Heart left ventricle (tissue), 16 donors: ENCODE data around the gene VWA8. TPM values are rescaled to one million over a fixed set of nuclear protein-coding genes. Genes with fewer than 3 reads are reported as not detected.

Experiments used
- ATAC-seq, 4 donors: fragments of 200-7000 bp; cut with Tn5 transposase; one replicate each; pipeline ENCODE4 v1.9.1; 2020 to 2022; ENCODE audit warnings: moderate library complexity in 4 of 4, mild to moderate bottlenecking in 3 of 4, moderate number of reproducible peaks in 1 of 4
- DNase-seq, 5 donors: peaks; one replicate each; pipeline ENCODE4 v3.0.0-alpha.2; 2020
- H3K27ac ChIP-seq, 12 donors: fragments of 200-600 bp; sonication (generic) in 4 of 12; one replicate each; pipeline versions ENCODE4 v1.5.0 to v1.8.0; 2016 to 2022; ENCODE audit warnings: mild to moderate bottlenecking in 2 of 12
- H3K27me3 ChIP-seq, 9 donors: fragments of 200-600 bp; sonication (generic) in 2 of 9; one replicate each; pipeline versions ENCODE4 v1.5.1 to v1.8.0; 2016 to 2022; ENCODE audit warnings: mild to moderate bottlenecking in 3 of 9
- H3K36me3 ChIP-seq, 9 donors: fragments of 200-600 bp; sonication (generic) in 2 of 9; one replicate each; pipeline versions ENCODE4 v1.5.0 to v1.8.0; 2018 to 2022; ENCODE audit warnings: mild to moderate bottlenecking in 2 of 9
- H3K4me1 ChIP-seq, 12 donors: fragments of 200-600 bp; sonication (generic) in 4 of 12; one replicate each; pipeline versions ENCODE4 v1.5.0 to v1.8.0; 2016 to 2022; ENCODE audit warnings: mild to moderate bottlenecking in 3 of 12
- H3K4me3 ChIP-seq, 12 donors: fragments of 200-600 bp; sonication (generic) in 4 of 12; one replicate each; pipeline versions ENCODE4 v1.5.0 to v1.8.0; 2017 to 2022; ENCODE audit warnings: mild to moderate bottlenecking in 9 of 12, moderate library complexity in 4 of 12
- H3K9me3 ChIP-seq, 12 donors: fragments of 200-600 bp; sonication (generic) in 4 of 12; one replicate each; pipeline versions ENCODE4 v1.5.0 to v1.8.0; 2016 to 2022; ENCODE audit warnings: mild to moderate bottlenecking in 1 of 12
- POLR2A ChIP-seq, 2 donors: fragments of 450-650 bp; IDR thresholded peaks; one replicate each; pipeline ENCODE4 v1.6.1; 2017; ENCODE audit warnings: antibody characterized with exemption in 2 of 2, mild to moderate bottlenecking in 2 of 2, moderate library complexity in 2 of 2
- WGBS, 4 donors: extraction: QIAGEN DNeasy Blood & Tissue Kit in 2 of 4; methylation state at CpG; one replicate each; pipeline versions ENCODE4 v1.1.5 to v1.1.7; 2013 to 2018; 5-methylcytosine and 5-hydroxymethylcytosine counted together
- intact Hi-C, 10 donors: fragments of 100-400 bp; cut with DNase I; formaldehyde crosslinking; loops; one replicate each; pipeline versions ENCODE4 v1.11.1 to v1.14.2; 2022
- polyA plus RNA-seq, 2 donors: library from polyadenylated mRNA; stranded (reverse); fragments of 200-250 nt; gene quantifications; one replicate each; pipeline ENCODE4 v1.2.3, GENCODE V29; 2013
- total RNA-seq, 9 donors: library from RNA; depleted of rRNA in 2 of 9; stranded (reverse); fragments of >200 nt in 2 of 9; fragmentation: NEBNext Ultra II Directional in 3 of 9; extraction: Animal tissue kit (Norgen Biotek cat#: 25700) in 3 of 9; gene quantifications; one replicate each; pipeline versions ENCODE4 v1.1.0 to v1.2.4, GENCODE V29; 2016 to 2023
- TF ChIP-seq, protein P1 (sequence below), 12 donors: fragments of 200-600 bp; sonication (generic) in 4 of 12; IDR thresholded peaks; one replicate each; pipeline versions ENCODE4 v1.5.0 to v1.8.0; 2018 to 2022; ENCODE audit warnings: antibody characterized with exemption in 12 of 12, mild to moderate bottlenecking in 5 of 12
- donor health status: ischemic (EF 13 %, LVEDD 7.1; RV severe dilation, severe dysfunction).
- donor health status: healthy with polysubstance abuse.
- donor health status: DM: no; HTN: yes; CAD: no.
- donor health status: DM: no; HTN: no; CAD: no.
- donor health status: ischemic (EF 25% LVEDD 6.9; RV normal size, moderate dysfunction).
- donor health status: ischemic (EF 25% LVEDD 5.7; RV mildly dilated, moderate dysfunction).
- donor health status: healthy.
- donor health status: DM: yes; HTN: yes; CAD: no.
- donor health status: ischemic (EF 35%, LVEDD 5.7; RV mildly dilated, moderate dysfunction).
- donor health status: nonischemic (EF 11% LVEDD 7.7; RV severe dilation, severe dysfunction).
- donor health status: DM: yes; HTN: yes; CAD: no.
- donor health status: PGD.
- donor health status: ischemic (EF 29% LVEDD 5.4; RV normal size, mild dysfunction).
- donor health status: nonischemic (EF 23%, LVEDD 6.1; RV moderate dilation, normal function).

VWA8 gene
- total and polyA plus RNA-seq, 11 donors = 12.1 to 64.1 (median 41.8) TPM

DNA sequence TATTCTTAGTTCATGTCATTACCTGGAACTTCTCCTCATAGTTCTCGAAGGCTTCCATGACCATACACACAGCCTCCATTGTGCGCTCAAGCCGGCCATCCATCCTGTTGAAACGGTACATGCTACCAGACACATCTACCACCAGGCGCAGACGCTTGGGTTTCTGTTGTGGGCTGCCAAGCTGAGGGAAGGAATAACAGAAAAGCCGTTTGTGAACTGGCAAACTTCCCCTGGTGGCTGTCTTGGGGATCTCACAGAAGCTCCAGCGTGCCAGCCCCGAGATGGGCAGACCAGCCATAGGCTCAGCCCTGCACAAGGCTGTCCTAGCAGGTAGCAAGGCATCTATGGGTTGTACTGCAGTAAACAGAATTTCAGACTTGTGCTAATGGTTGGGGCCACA is 373.4 kb downstream of the VWA8 start:
- Histone ChIP-seq H3K4me1 (no peaks in the 10 kb centered on the region), H3K36me3 (peaks cover 0 to 63% (median 14%) of the 10 kb centered on the region in 9 donors), H3K27me3 (no peaks in the 10 kb centered on the region), H3K9me3 (no peaks in the 10 kb centered on the region), H3K4me3 (no peak overlapping the region), H3K27ac (no peak overlapping the region)
- intact Hi-C loops = no loop called here
- DNase-seq (no peak), ATAC-seq (no peak)
- TF ChIP-seq, protein P1, sequence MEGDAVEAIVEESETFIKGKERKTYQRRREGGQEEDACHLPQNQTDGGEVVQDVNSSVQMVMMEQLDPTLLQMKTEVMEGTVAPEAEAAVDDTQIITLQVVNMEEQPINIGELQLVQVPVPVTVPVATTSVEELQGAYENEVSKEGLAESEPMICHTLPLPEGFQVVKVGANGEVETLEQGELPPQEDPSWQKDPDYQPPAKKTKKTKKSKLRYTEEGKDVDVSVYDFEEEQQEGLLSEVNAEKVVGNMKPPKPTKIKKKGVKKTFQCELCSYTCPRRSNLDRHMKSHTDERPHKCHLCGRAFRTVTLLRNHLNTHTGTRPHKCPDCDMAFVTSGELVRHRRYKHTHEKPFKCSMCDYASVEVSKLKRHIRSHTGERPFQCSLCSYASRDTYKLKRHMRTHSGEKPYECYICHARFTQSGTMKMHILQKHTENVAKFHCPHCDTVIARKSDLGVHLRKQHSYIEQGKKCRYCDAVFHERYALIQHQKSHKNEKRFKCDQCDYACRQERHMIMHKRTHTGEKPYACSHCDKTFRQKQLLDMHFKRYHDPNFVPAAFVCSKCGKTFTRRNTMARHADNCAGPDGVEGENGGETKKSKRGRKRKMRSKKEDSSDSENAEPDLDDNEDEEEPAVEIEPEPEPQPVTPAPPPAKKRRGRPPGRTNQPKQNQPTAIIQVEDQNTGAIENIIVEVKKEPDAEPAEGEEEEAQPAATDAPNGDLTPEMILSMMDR (IDR thresholded peaks at IDR 0.05) = no peak
- TF ChIP-seq POLR2A (IDR thresholded peaks at IDR 0.05) = no peak
- WGBS, 4 donors = 95 to 96% (median 96%) methylated on average over 9 of the region's 9 CpGs

- 78 to 85% (median 82%) methylated on average over 4 of the region's 4 CpGs for WGBS, 4 donors
- intact Hi-C loops = no loop called here
- H3K36me3 ChIP-seq = peaks cover 0 to 66% (median 17%) of the 10 kb centered on the region in 9 donors
- TF ChIP-seq, protein P1 (IDR thresholded peaks at IDR 0.05) = no peak
- TF ChIP-seq POLR2A (IDR thresholded peaks at IDR 0.05) = no peak
- no peak overlapping the region for H3K27ac ChIP-seq
- DNase-seq (no peak), ATAC-seq (no peak)
- no peaks in the 10 kb centered on the region for H3K9me3 ChIP-seq
- no peaks in the 10 kb centered on the region for H3K27me3 ChIP-seq
- H3K4me1 ChIP-seq = peaks cover 0 to 7% (median 0%) of the 10 kb centered on the region in 12 donors
- no peak overlapping the region for H3K4me3 ChIP-seq
Measured at GRCh38 chr13:41586216-41586615, 374.7 kb downstream of the VWA8 start.

DNA sequence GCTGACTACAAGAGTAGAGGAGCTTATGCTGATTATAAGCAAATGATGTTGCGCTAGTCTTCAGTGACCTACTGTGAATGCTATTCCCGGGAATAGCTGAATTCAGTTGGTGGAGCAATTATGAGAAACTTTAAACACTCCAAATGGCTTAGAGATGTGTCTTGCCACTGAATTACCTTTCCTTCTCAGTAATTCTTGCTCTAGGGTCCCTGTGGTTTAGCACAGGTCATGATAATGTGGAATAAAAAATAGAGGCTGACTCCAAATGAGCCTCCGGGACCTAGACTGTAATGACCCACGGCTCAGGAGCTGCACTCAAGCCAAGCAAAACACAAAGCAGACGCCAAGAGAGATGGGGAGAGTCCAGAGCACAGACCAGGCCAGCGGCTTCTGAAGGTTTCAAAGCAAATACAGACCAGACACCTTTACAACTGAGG is 378.9 kb downstream of the VWA8 start:
- no peak overlapping the region for H3K27ac ChIP-seq
- ATAC-seq (peak; percentile 36 to 69 (median 54)), DNase-seq (peak in 2 of 5 donors; percentile 21 to 31)
- peaks cover 0 to 36% (median 8%) of the 10 kb centered on the region in 9 donors for H3K36me3 ChIP-seq
- H3K4me3 ChIP-seq = no peak overlapping the region
- WGBS, 4 donors = 68 to 78% (median 72%) methylated on average over 6 of the region's 6 CpGs
- H3K4me1 ChIP-seq = peaks cover 0 to 16% (median under 1%) of the 10 kb centered on the region in 12 donors
- TF ChIP-seq, protein P1 (IDR thresholded peaks at IDR 0.05) = no peak
- no peak for TF ChIP-seq POLR2A (IDR thresholded peaks at IDR 0.05)
- H3K27me3 ChIP-seq = no peaks in the 10 kb centered on the region
- intact Hi-C loops = no loop called here
- H3K9me3 ChIP-seq = no peaks in the 10 kb centered on the region

- intact Hi-C loops = no loop called here
- Histone ChIP-seq H3K4me3 (no peak overlapping the region), H3K4me1 (peaks cover 0 to 21% (median 2%) of the 10 kb centered on the region in 12 donors), H3K27ac (no peak overlapping the region), H3K9me3 (no peaks in the 10 kb centered on the region), H3K27me3 (no peaks in the 10 kb centered on the region), H3K36me3 (peaks cover 0 to 27% (median 3%) of the 10 kb centered on the region in 9 donors)
- ATAC-seq (no peak), DNase-seq (no peak)
- TF ChIP-seq POLR2A (IDR thresholded peaks at IDR 0.05) = no peak
- TF ChIP-seq, protein P1 (IDR thresholded peaks at IDR 0.05) = no peak
Measured at GRCh38 chr13:41580345-41580744, 380.6 kb downstream of the VWA8 start.
